ENCODE data around the gene CCDC88A.
"Not testable (repeated sequence)": the region's sequence is repeated elsewhere in the genome, so short reads cannot be mapped to it uniquely, and the experiment has no call there.

CCDC88A gene

GRCh38 chr2:55420871-55421270, 1.2 kb upstream of the CCDC88A start:
- no peak for DNase-seq

GRCh38 chr2:55420439-55420725, 726 bp upstream of the CCDC88A start:
- no peak for DNase-seq

- DNase-seq = peak; percentile 63
These were observed 400 bp downstream of the CCDC88A start for GRCh38 chr2:55419233-55419678.

GRCh38 chr2:55418512-55419232, 984 bp downstream of the CCDC88A start:
- no peak for DNase-seq

GRCh38 chr2:55418072-55418471, 1.6 kb downstream of the CCDC88A start:
- no peak for DNase-seq

- DNase-seq = no peak
These were observed 2.7 kb downstream of the CCDC88A start for GRCh38 chr2:55416786-55417568.

- no peak for DNase-seq
These were observed 4.4 kb downstream of the CCDC88A start for GRCh38 chr2:55415300-55415699.

GRCh38 chr2:55408918-55409868, 10.5 kb downstream of the CCDC88A start:
- DNase-seq = no peak

GRCh38 chr2:55408098-55408882, 11.4 kb downstream of the CCDC88A start:
- no peak for DNase-seq

GRCh38 chr2:55405116-55405515, 14.5 kb downstream of the CCDC88A start:
- no peak for DNase-seq

GRCh38 chr2:55403256-55403998, 16.2 kb downstream of the CCDC88A start:
- DNase-seq = no peak

- no peak for DNase-seq
These were observed 18.5 kb downstream of the CCDC88A start for GRCh38 chr2:55401124-55401523.

GRCh38 chr2:55400332-55400731, 19.3 kb downstream of the CCDC88A start:
- no peak for DNase-seq

GRCh38 chr2:55399815-55400214, 19.8 kb downstream of the CCDC88A start:
- no peak for DNase-seq

- DNase-seq = no peak
These were observed 23.7 kb downstream of the CCDC88A start for GRCh38 chr2:55395724-55396605.

- no peak for DNase-seq
These were observed 27.9 kb downstream of the CCDC88A start for GRCh38 chr2:55391615-55392242.

- no peak for DNase-seq
These were observed 28.5 kb downstream of the CCDC88A start for GRCh38 chr2:55391155-55391554.

- not testable (repeated sequence) for DNase-seq
These were observed 34.1 kb downstream of the CCDC88A start for GRCh38 chr2:55385516-55385915.

GRCh38 chr2:55384786-55385185, 34.9 kb downstream of the CCDC88A start:
- DNase-seq = no peak

GRCh38 chr2:55371376-55371775, 48.3 kb downstream of the CCDC88A start:
- DNase-seq = no peak

Data from NCI-H510A (cell line).